Chondrocyte (in vitro differentiated cells): ENCODE measurements around the gene ARHGDIA. TPM values are rescaled to one million over a fixed set of nuclear protein-coding genes. Genes with fewer than 3 reads are reported as not detected.
A peak's percentile ranks its signal among the peaks of the same experiment; 100 is the strongest.

Experiments used
- DNase-seq: peaks from one replicate; pipeline ENCODE4 v3.0.0; 2021; ENCODE audit warnings: mixed read lengths, low spot score
- H3K27ac Mint-ChIP-seq: one replicate; pipeline ENCODE4 v1.8.0; 2021; ENCODE audit warnings: mild to moderate bottlenecking, moderate library complexity, mixed read lengths; ENCODE audit not compliant: unreplicated experiment
- H3K27me3 Mint-ChIP-seq: 2 replicates; pipeline ENCODE4 v1.8.0; 2021; ENCODE audit warnings: low read depth, mixed read lengths
- H3K36me3 Mint-ChIP-seq: 2 replicates; pipeline ENCODE4 v1.8.0; 2021; ENCODE audit warnings: low read depth, mixed read lengths
- H3K4me1 Mint-ChIP-seq: 2 replicates; pipeline ENCODE4 v1.8.0; 2021; ENCODE audit warnings: low read depth, mild to moderate bottlenecking, mixed read lengths
- H3K4me3 Mint-ChIP-seq: one replicate; pipeline ENCODE4 v1.8.0; 2021; ENCODE audit warnings: mild to moderate bottlenecking, moderate library complexity, mixed read lengths; ENCODE audit not compliant: unreplicated experiment
- H3K9me3 Mint-ChIP-seq: 2 replicates; pipeline ENCODE4 v1.8.0; 2021; ENCODE audit warnings: low read depth, mixed read lengths
- total RNA-seq: library from RNA; stranded (reverse); gene quantifications from 3 replicates; pipeline ENCODE4 v1.2.1, GENCODE V29; 2021
- TF ChIP-seq, protein P1 (sequence below): fragments of 200-600 bp; sonication (generic); IDR thresholded peaks from 2 replicates; pipeline ENCODE4 v1.5.0; 2021; ENCODE audit warnings: antibody characterized with exemption, mild to moderate bottlenecking, moderate library complexity

Gene ARHGDIA
- total RNA-seq, 1 donor from 2014 or later = 481 TPM

DNA sequence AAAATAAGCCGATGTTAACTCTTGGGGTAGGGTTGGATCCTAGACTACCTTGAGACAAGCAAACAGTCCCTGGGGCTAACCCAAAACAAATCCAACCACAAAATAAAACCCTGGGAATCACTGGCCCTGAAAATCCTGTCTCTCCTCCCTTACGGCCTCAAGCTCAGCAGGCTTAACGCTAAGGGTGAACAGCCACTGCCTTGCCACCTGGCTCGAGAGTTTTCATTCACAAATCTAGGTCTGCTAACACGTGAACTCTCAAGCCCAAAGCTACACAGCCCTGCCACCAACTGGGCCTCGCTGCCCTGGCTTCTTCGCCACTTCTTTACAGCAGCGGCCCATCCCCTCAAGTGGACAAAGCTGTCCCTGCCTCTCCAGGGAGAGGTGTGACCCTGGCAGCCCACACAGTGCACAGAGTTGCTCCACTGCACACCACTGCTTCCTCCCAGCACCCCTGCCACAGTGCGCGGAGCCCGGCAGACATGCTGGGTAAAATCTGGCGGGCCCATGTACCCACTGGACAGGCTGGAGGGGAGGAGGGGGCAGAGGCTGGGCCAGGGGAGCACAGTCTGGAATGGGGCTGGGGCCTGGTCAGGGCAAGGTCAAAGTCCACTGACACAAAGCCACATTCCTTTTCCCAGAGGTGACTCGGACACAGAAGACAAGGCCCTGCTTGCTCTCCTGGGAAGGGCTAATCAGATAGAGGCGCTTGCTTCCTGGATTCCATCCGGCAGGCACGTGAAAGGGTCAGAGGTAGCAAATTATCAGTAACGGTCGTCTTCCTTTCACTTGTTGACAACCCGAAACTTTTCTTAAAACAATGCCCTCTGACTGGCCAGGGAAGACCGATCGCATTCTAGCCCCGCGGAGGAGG is 39.1 kb upstream of the ARHGDIA start:
- Mint-ChIP-seq H3K27ac (peak overlapping the region; percentile 54), H3K4me1 (peaks cover 10% of the 10 kb centered on the region), H3K9me3 (no peaks in the 10 kb centered on the region), H3K4me3 (peak overlapping the region; percentile 77), H3K36me3 (peaks cover 11% of the 10 kb centered on the region), H3K27me3 (no peaks in the 10 kb centered on the region)
- no peak for DNase-seq
- TF ChIP-seq, protein P1, sequence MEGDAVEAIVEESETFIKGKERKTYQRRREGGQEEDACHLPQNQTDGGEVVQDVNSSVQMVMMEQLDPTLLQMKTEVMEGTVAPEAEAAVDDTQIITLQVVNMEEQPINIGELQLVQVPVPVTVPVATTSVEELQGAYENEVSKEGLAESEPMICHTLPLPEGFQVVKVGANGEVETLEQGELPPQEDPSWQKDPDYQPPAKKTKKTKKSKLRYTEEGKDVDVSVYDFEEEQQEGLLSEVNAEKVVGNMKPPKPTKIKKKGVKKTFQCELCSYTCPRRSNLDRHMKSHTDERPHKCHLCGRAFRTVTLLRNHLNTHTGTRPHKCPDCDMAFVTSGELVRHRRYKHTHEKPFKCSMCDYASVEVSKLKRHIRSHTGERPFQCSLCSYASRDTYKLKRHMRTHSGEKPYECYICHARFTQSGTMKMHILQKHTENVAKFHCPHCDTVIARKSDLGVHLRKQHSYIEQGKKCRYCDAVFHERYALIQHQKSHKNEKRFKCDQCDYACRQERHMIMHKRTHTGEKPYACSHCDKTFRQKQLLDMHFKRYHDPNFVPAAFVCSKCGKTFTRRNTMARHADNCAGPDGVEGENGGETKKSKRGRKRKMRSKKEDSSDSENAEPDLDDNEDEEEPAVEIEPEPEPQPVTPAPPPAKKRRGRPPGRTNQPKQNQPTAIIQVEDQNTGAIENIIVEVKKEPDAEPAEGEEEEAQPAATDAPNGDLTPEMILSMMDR = no peak

DNA sequence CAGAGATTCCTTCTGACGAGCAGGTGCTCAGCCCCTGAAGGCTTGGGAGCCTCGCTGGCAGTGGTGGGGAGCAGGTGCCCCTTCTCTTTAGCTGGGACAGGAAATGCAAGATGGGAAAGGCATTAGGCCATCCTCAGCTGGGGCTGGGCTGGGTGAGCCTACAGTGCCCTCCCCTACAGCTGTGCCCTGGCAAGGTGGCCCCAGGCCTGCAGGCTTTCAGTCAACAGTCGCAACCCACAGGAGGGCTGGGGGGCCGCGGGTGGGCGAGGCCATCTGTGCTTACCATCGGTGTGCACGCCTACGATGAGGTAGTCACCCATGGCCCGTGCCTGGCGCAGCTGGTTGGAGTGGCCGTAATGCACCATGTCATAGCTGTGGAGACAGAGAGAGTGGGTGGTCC is 38.1 kb upstream of the ARHGDIA start:
- H3K27ac Mint-ChIP-seq = no peak overlapping the region
- H3K36me3 Mint-ChIP-seq = peaks cover 9% of the 10 kb centered on the region
- peaks cover 10% of the 10 kb centered on the region for H3K4me1 Mint-ChIP-seq
- DNase-seq = no peak
- H3K27me3 Mint-ChIP-seq = no peaks in the 10 kb centered on the region
- TF ChIP-seq, protein P1 = no peak
- no peak overlapping the region for H3K4me3 Mint-ChIP-seq
- no peaks in the 10 kb centered on the region for H3K9me3 Mint-ChIP-seq

DNA sequence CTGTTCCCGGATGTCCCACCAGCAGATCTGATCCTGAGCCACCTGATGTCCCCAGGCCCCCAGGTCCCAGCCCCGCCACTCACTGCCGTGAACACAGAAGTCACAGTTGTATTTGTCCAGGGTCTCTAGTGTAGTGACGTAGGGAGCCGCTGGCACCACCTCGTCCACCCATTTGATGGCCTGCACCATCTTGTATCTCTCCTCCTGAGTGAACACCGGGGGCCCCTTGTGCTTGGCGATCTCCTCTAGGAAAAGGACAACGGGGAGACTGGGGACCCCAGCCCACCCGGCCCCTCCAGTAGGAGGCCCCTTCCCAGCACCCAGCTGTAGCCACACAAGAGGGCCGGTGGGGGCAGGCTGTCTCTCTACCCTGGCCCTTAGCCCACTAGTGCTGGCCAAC is 37.7 kb upstream of the ARHGDIA start:
- Mint-ChIP-seq H3K4me3 (no peak overlapping the region), H3K36me3 (peaks cover 9% of the 10 kb centered on the region), H3K27ac (no peak overlapping the region), H3K9me3 (no peaks in the 10 kb centered on the region), H3K27me3 (no peaks in the 10 kb centered on the region), H3K4me1 (peaks cover 10% of the 10 kb centered on the region)
- no peak for DNase-seq
- TF ChIP-seq, protein P1 = no peak

DNA sequence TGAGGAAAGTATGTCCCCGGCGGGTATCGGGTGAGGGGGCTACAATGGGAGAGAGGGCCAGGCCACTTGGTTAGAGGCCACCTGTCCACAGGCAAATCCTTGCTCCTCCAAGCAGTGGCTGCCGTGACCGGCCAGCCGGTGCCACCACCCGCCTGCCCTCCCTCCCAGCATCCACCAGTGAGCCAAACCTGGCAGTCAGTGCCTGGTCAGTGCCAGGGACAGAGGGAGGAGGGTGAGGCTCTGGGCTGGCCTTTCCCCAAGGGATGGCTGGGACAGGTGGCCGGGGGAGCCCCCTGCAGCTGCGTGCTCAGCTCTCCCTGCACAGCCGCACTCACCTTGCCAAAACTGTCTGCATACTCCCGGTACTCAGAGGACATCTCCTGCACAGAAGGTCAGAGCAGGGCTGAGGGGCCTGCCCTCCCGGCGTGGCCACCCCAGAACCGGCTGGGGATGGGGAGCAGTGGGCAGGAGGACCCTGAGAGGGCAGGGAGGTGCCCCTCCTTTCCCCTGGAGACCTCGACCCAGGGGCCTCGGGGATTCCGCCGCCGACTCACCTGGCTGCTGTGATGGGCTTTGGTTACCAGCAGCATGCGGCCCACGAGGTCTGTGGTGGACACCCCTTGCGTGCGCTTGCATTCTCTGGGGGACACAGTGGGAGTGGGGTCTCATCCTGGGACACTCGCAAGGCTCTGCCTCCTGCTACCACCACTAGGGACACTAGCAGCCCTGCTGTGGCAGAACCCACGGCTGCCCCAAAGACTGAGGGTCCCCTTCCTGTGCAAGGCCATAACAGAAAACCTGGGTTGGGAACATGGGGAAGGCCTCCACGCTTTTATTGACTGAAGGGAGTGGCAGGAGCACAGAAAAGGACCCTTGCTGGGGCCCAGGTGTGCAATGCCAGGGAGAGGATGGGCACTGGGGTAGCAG is 36.3 kb upstream of the ARHGDIA start:
- no peak for DNase-seq
- TF ChIP-seq, protein P1 = peak; percentile 20
- Mint-ChIP-seq H3K27ac (no peak overlapping the region), H3K4me3 (no peak overlapping the region), H3K36me3 (peaks cover 4% of the 10 kb centered on the region), H3K4me1 (peaks cover 10% of the 10 kb centered on the region), H3K9me3 (no peaks in the 10 kb centered on the region), H3K27me3 (no peaks in the 10 kb centered on the region)
